HG03139 (cell line): Measurements from ENCODE around the gene CIITA.
"Not testable (repeated sequence)": the region's sequence is repeated elsewhere in the genome, so short reads cannot be mapped to it uniquely, and the experiment has no call there.

Experiments
- ATAC-seq: cut with Tn5 transposase; IDR thresholded peaks from one replicate; pipeline ENCODE4 v1.9.1; 2021; ENCODE audit not compliant: unreplicated experiment

The CIITA gene

GRCh38 chr16:10935226-10935915 lies 58.4 kb downstream of the CIITA start:
- no peak for ATAC-seq

GRCh38 chr16:10936272-10936984 lies 59.4 kb downstream of the CIITA start:
- no peak for ATAC-seq

- no peak for ATAC-seq
Observed at GRCh38 chr16:10937068-10937859, 60.3 kb downstream of the CIITA start.

GRCh38 chr16:10938321-10938720 lies 61.3 kb downstream of the CIITA start:
- no peak for ATAC-seq

- ATAC-seq: no peak
Observed at GRCh38 chr16:10938796-10939648, 62.0 kb downstream of the CIITA start.

- no peak for ATAC-seq
Observed at GRCh38 chr16:10939649-10940234, 62.7 kb downstream of the CIITA start.

- ATAC-seq: no peak
Observed at GRCh38 chr16:10940501-10941079, 63.6 kb downstream of the CIITA start.

- no peak for ATAC-seq
Observed at GRCh38 chr16:10941127-10941933, 64.3 kb downstream of the CIITA start.

- ATAC-seq: not testable (repeated sequence)
Observed at GRCh38 chr16:10941935-10942351, 64.9 kb downstream of the CIITA start.

GRCh38 chr16:10942352-10943063 lies 65.5 kb downstream of the CIITA start, which contains the start of gene DEXI:
DEXI (minus strand) TSS chr16:10942468; CDS start chr16:10942005, 463 bp downstream.
- ATAC-seq: peak; percentile 63

GRCh38 chr16:10943064-10943353 lies 66.0 kb downstream of the CIITA start:
- ATAC-seq: no peak

GRCh38 chr16:10944249-10945064 lies 67.5 kb downstream of the CIITA start, which contains the start of gene CLEC16A:
CLEC16A (plus strand) TSS chr16:10944564; CDS start chr16:10944718, 154 bp downstream.
- peak; percentile 61 for ATAC-seq

- ATAC-seq: no peak
Observed at GRCh38 chr16:10945065-10945787, 68.2 kb downstream of the CIITA start.

GRCh38 chr16:10946308-10946707 lies 69.3 kb downstream of the CIITA start:
- ATAC-seq: no peak

GRCh38 chr16:10947211-10947787 lies 70.3 kb downstream of the CIITA start:
- no peak for ATAC-seq

- ATAC-seq: peak; percentile 78
Observed at GRCh38 chr16:10949424-10949970, 72.5 kb downstream of the CIITA start.
